ENCODE measurements around the gene CABLES2. TPM values are rescaled to one million over a fixed set of nuclear protein-coding genes. Genes with fewer than 3 reads are reported as not detected.

The CABLES2 gene
- total and polyA plus RNA-seq, 2 donors (not counting 3 experiments of a cell fraction or from before 2014, with no cell fraction given): 7.8 to 9.9 TPM

DNA sequence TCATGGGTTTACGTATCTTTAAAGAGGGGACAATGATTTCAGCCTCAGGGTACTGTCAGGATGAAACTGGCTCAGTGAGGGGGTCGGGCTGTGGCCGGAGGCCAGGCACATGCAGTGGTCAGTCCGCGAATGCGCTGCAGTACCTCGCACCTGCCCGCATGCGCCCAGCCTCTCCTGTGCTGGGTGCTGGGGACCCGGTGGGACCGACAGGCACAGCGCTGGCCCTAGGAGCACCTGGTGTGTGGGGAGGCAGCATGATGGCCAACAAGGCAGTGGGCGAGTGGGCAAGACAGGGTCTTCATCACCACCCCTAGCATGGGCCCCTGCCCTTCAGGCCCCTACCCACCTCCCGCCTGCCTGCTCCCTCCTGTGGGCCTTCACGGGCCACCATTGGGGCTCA lies 970 bp upstream of the CABLES2 start:
- Histone ChIP-seq H4K20me1 (replicated peaks; ENCODE audit: control insufficient read depth, extremely low read depth, insufficient read depth, low read length) (no peaks in the 10 kb centered on the region), H3K9me1 (replicated peaks; ENCODE audit: control insufficient read depth, extremely low read depth, insufficient read depth, low read length) (no peaks in the 10 kb centered on the region), H3K27me3 (ENCODE audit: control insufficient read depth in 2 of 2, insufficient read depth in 2 of 2, low read length in 2 of 2) (no peaks in the 10 kb centered on the region), H3K4me2 (ENCODE audit: insufficient read depth, low read length) (no peak overlapping the region), H3K4me1 (ENCODE audit: control insufficient read depth, extremely low read depth, insufficient read depth, low read length) (peaks cover 11% of the 10 kb centered on the region), H3K79me2 (ENCODE audit: control insufficient read depth, insufficient read depth, low read length) (peaks cover 7% of the 10 kb centered on the region), H3K36me3 (ENCODE audit: control insufficient read depth in 2 of 2, extremely low read depth in 1 of 2, insufficient read depth in 2 of 2, low read length in 2 of 2) (no peaks in the 10 kb centered on the region), H2AFZ (ENCODE audit: low read depth, low read length) (no peak overlapping the region), H3K4me3 (replicated peaks in 1 of 3; ENCODE audit: insufficient read depth in 1 of 3, low read depth in 1 of 3, low read length in 3 of 3) (no peak overlapping the region), H3K9me3 (replicated peaks; ENCODE audit: control insufficient read depth, insufficient read depth, low read length) (no peaks in the 10 kb centered on the region), H3K9ac (replicated peaks; ENCODE audit: extremely low read depth, insufficient read depth, low read length) (no peak overlapping the region), H3K27ac (ENCODE audit: insufficient read depth, low read depth, low read length) (no peak overlapping the region)
- FAIRE-seq: no peak
- CTCF ChIA-PET: interaction anchor here (1.3 kb wide), 1 partner anchor 235 kb away, joined by 3 read pairs; the partner anchor contains the start of gene SLCO4A1
- POLR2A ChIA-PET: no interaction called here
- dilution Hi-C loops (cut with MboI; ENCODE audit: extremely low pct_ligation_motif_present, low sequenced_read_pairs): no loop called here
- TF ChIP-seq JUN (IDR thresholded peaks at IDR 0.05; ENCODE audit: borderline replicate concordance, insufficient read depth, insufficient read length, low read depth) (no peak), EZH2 (IDR thresholded peaks at IDR 0.05; ENCODE audit: borderline replicate concordance, low read depth, low read length, severe bottlenecking) (no peak), MYC (IDR thresholded peaks at IDR 0.05; ENCODE audit: low read depth, low read length) (no peak), POLR2A (IDR thresholded peaks at IDR 0.05; ENCODE audit: low read depth, low read length) (no peak), FOS (IDR thresholded peaks at IDR 0.05; ENCODE audit: borderline replicate concordance, insufficient read depth, low read length) (no peak), GATA2 (IDR thresholded peaks at IDR 0.05; ENCODE audit: insufficient read depth, insufficient read length, low read depth, low read length) (no peak), POLR2AphosphoS5 (IDR thresholded peaks at IDR 0.05; ENCODE audit: insufficient read depth, low read depth, low read length) (no peak)
- TF ChIP-seq, protein P1, sequence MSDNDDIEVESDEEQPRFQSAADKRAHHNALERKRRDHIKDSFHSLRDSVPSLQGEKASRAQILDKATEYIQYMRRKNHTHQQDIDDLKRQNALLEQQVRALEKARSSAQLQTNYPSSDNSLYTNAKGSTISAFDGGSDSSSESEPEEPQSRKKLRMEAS (IDR thresholded peaks at IDR 0.05; ENCODE audit: insufficient read depth, insufficient read length): no peak
- TF ChIP-seq, protein P2, sequence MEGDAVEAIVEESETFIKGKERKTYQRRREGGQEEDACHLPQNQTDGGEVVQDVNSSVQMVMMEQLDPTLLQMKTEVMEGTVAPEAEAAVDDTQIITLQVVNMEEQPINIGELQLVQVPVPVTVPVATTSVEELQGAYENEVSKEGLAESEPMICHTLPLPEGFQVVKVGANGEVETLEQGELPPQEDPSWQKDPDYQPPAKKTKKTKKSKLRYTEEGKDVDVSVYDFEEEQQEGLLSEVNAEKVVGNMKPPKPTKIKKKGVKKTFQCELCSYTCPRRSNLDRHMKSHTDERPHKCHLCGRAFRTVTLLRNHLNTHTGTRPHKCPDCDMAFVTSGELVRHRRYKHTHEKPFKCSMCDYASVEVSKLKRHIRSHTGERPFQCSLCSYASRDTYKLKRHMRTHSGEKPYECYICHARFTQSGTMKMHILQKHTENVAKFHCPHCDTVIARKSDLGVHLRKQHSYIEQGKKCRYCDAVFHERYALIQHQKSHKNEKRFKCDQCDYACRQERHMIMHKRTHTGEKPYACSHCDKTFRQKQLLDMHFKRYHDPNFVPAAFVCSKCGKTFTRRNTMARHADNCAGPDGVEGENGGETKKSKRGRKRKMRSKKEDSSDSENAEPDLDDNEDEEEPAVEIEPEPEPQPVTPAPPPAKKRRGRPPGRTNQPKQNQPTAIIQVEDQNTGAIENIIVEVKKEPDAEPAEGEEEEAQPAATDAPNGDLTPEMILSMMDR (IDR thresholded peaks at IDR 0.05; ENCODE audit: extremely low read depth in 1 of 2, insufficient read depth in 1 of 2, low read depth in 1 of 2, low read length in 2 of 2): no peak
- intact Hi-C loops (cut with micrococcal nuclease): loop anchor here (5.0 kb wide), 1 partner anchor 209 kb away; no protein-coding TSS in a partner anchor
- no peak for DNase-seq (ENCODE audit: low read depth, low spot score)
- no TSS peak for BruUV-seq (replicated peaks)
